Measurements from ENCODE around the gene TENM4. TPM values are rescaled to one million over a fixed set of nuclear protein-coding genes. Genes with fewer than 3 reads are reported as not detected.

Gene TENM4
- total RNA-seq, 1 experiment from 2014 or later, result 25.0 TPM

DNA sequence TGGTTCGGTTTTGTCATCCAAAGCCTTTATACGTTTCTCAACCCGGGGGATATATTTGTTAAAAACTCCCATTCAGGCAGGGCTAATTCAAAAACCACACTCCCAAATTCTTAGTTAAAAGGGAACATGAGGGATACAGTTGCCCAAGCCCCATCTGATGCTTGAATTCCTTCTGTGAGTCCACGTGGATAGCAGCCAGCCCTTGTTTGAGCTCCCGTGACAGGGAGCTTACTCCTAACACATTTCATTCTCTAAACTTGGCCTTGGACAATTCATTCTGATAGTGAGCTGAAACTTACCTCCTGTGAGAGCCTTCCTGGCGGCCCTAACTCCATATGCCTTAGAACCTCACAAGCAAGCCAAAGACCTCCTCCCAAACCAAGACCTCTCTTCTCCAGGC lies 357.5 kb downstream of the TENM4 start (continued):
- TF ChIP-seq, protein P1, sequence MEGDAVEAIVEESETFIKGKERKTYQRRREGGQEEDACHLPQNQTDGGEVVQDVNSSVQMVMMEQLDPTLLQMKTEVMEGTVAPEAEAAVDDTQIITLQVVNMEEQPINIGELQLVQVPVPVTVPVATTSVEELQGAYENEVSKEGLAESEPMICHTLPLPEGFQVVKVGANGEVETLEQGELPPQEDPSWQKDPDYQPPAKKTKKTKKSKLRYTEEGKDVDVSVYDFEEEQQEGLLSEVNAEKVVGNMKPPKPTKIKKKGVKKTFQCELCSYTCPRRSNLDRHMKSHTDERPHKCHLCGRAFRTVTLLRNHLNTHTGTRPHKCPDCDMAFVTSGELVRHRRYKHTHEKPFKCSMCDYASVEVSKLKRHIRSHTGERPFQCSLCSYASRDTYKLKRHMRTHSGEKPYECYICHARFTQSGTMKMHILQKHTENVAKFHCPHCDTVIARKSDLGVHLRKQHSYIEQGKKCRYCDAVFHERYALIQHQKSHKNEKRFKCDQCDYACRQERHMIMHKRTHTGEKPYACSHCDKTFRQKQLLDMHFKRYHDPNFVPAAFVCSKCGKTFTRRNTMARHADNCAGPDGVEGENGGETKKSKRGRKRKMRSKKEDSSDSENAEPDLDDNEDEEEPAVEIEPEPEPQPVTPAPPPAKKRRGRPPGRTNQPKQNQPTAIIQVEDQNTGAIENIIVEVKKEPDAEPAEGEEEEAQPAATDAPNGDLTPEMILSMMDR (IDR thresholded peaks at IDR 0.05), result no peak
- TF ChIP-seq, protein P2, sequence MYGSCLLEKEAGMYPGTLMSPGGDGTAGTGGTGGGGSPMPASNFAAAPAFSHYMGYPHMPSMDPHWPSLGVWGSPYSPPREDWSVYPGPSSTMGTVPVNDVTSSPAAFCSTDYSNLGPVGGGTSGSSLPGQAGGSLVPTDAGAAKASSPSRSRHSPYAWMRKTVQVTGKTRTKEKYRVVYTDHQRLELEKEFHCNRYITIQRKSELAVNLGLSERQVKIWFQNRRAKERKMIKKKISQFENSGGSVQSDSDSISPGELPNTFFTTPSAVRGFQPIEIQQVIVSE (CRISPR knock-in tag; IDR thresholded peaks at IDR 0.05; ENCODE audit: borderline replicate concordance), result no peak
- TF ChIP-seq IRF2 (CRISPR knock-in tag; IDR thresholded peaks at IDR 0.05; ENCODE audit: borderline replicate concordance, low read depth), result no peak

DNA sequence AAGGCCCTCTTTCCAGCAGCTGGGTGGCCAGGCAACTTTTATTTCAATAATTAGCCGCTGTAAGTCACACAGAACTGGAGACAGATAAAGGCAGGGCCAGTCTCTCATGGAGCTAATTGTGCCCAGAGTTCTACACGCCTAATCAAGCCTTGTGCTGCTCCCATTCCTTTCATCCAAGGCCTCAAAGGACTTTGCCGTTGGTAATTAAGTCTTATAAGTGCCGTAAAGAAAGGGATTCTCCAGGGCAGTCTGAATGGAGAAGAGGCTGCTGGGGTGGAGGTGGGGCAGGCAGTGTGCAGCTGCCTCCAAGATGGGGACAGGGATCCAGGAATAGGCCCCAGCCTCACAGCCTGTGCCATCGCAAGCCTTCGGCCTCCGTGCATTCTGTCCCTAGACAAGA lies 357.9 kb downstream of the TENM4 start:
- Mint-ChIP-seq H3K27ac (no peak overlapping the region), H3K27me3 (ENCODE audit: low read depth) (no peaks in the 10 kb centered on the region), H3K4me3 (no peak overlapping the region), H3K36me3 (no peaks in the 10 kb centered on the region), H3K4me1 (peaks cover 17% of the 10 kb centered on the region), H3K9me3 (no peaks in the 10 kb centered on the region)
- TF ChIP-seq FOXK1 (CRISPR knock-in tag; IDR thresholded peaks at IDR 0.05), result no peak
- TF ChIP-seq IRF2 (CRISPR knock-in tag; IDR thresholded peaks at IDR 0.05; ENCODE audit: borderline replicate concordance, low read depth), result no peak
- ChIA-PET POLR2A (no interaction called here), CTCF (interaction anchor here (2.4 kb wide), 1 partner anchor 17 kb away, joined by 13 read pairs; no protein-coding TSS in a partner anchor)
- no peak for DNase-seq (ENCODE audit: low spot score)
- no peak for ATAC-seq

- Mint-ChIP-seq H3K27ac (no peak overlapping the region), H3K4me3 (no peak overlapping the region), H3K4me1 (peaks cover 11% of the 10 kb centered on the region), H3K9me3 (no peaks in the 10 kb centered on the region), H3K36me3 (no peaks in the 10 kb centered on the region), H3K27me3 (ENCODE audit: low read depth) (no peaks in the 10 kb centered on the region)
- no peak for TF ChIP-seq NFE2L1 (CRISPR knock-in tag; IDR thresholded peaks at IDR 0.05)
- TF ChIP-seq, protein P3, sequence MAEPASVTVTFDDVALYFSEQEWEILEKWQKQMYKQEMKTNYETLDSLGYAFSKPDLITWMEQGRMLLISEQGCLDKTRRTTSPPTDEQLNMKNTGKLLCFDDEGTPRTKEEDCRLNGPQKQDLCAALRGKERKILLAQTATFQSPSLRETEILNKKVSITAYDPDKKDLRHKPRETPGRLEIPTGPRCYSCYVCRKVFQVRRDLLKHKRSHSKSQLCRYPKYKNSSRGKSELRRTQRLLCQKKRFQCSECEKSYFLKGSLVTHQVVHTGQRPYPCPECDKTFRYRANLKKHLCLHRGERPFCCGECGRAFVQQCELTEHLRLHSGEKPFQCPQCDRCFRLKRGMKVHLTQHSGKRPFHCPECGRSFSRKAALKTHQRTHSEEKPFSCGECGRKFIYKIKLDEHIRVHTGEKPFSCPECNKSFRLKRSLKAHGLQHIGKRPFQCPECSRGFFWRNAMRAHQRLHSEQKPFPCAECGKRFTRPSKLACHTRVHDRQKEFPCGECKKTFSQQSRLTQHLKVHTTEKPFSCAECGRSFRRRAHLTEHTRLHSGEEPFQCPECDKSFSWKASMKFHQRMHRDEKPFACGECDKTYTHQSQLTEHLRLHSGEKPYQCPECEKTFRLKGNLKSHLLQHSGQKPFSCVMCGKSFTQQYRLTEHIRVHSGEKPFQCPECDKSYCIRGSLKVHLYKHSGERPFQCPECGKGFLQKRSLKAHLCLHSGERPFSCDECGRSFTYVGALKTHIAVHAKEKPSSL (CRISPR knock-in tag; conservative IDR thresholded peaks at IDR 0.05), result no peak
- no peak for TF ChIP-seq ZNF232 (CRISPR knock-in tag; IDR thresholded peaks at IDR 0.05)
- TF ChIP-seq, protein P4, sequence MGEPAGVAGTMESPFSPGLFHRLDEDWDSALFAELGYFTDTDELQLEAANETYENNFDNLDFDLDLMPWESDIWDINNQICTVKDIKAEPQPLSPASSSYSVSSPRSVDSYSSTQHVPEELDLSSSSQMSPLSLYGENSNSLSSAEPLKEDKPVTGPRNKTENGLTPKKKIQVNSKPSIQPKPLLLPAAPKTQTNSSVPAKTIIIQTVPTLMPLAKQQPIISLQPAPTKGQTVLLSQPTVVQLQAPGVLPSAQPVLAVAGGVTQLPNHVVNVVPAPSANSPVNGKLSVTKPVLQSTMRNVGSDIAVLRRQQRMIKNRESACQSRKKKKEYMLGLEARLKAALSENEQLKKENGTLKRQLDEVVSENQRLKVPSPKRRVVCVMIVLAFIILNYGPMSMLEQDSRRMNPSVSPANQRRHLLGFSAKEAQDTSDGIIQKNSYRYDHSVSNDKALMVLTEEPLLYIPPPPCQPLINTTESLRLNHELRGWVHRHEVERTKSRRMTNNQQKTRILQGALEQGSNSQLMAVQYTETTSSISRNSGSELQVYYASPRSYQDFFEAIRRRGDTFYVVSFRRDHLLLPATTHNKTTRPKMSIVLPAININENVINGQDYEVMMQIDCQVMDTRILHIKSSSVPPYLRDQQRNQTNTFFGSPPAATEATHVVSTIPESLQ (CRISPR knock-in tag; IDR thresholded peaks at IDR 0.05), result no peak
- TF ChIP-seq E2F1 (CRISPR knock-in tag; IDR thresholded peaks at IDR 0.05), result no peak
- TF ChIP-seq ZBTB21 (CRISPR knock-in tag; IDR thresholded peaks at IDR 0.05; ENCODE audit: borderline replicate concordance), result no peak
- no peak for TF ChIP-seq GABPB1 (CRISPR knock-in tag; IDR thresholded peaks at IDR 0.05)
- TF ChIP-seq HMGA2 (CRISPR knock-in tag; IDR thresholded peaks at IDR 0.05), result no peak
- TF ChIP-seq TCF7 (CRISPR knock-in tag; IDR thresholded peaks at IDR 0.05; ENCODE audit: low read depth), result no peak
- no peak for TF ChIP-seq NR1H2 (CRISPR knock-in tag; IDR thresholded peaks at IDR 0.05)
- no peak for TF ChIP-seq PRRX2 (CRISPR knock-in tag; IDR thresholded peaks at IDR 0.05)
- TF ChIP-seq, protein P5, sequence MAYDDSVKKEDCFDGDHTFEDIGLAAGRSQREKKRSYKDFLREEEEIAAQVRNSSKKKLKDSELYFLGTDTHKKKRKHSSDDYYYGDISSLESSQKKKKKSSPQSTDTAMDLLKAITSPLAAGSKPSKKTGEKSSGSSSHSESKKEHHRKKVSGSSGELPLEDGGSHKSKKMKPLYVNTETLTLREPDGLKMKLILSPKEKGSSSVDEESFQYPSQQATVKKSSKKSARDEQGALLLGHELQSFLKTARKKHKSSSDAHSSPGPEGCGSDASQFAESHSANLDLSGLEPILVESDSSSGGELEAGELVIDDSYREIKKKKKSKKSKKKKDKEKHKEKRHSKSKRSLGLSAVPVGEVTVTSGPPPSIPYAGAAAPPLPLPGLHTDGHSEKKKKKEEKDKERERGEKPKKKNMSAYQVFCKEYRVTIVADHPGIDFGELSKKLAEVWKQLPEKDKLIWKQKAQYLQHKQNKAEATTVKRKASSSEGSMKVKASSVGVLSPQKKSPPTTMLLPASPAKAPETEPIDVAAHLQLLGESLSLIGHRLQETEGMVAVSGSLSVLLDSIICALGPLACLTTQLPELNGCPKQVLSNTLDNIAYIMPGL (CRISPR knock-in tag; IDR thresholded peaks at IDR 0.05), result no peak
- TF ChIP-seq AFF4 (CRISPR knock-in tag; IDR thresholded peaks at IDR 0.05; ENCODE audit: borderline replicate concordance), result no peak
- TF ChIP-seq ESRRA (CRISPR knock-in tag; IDR thresholded peaks at IDR 0.05; ENCODE audit: borderline replicate concordance), result no peak
- TF ChIP-seq JAZF1 (CRISPR knock-in tag; IDR thresholded peaks at IDR 0.05), result no peak
- CTCF ChIA-PET, result interaction anchor here (2.4 kb wide), 1 partner anchor 18 kb away, joined by 13 read pairs; no protein-coding TSS in a partner anchor
- POLR2A ChIA-PET, result no interaction called here
- ATAC-seq (no peak), DNase-seq (ENCODE audit: low spot score) (no peak)
Observed at GRCh38 chr11:79082280-79082679, 358.6 kb downstream of the TENM4 start.

Measured in WTC11 (cell line).